Measurements from ENCODE around the gene TCFL5. TPM values are rescaled to one million over a fixed set of nuclear protein-coding genes. Genes with fewer than 3 reads are reported as not detected.

Gene TCFL5
- total and polyA plus RNA-seq, 12 donors = 3.5 to 12.0 (median 5.5) TPM

GRCh38 chr20:62812181-62812906, 49.3 kb downstream of the TCFL5 start:
- Histone ChIP-seq H3K36me3 (replicated peaks in 1 of 2) (peaks cover 0 to 59% of the 10 kb centered on the region in 2 donors), H3K9me3 (replicated peaks in 1 of 3) (no peaks in the 10 kb centered on the region), H3K27ac (no peak overlapping the region), H3K4me3 (no peak overlapping the region), H3K4me1 (replicated peaks in 1 of 2) (peaks cover 0 to 8% of the 10 kb centered on the region in 2 donors), H3K27me3 (peaks cover 19% of the 10 kb centered on the region)
- TF ChIP-seq POLR2A (IDR thresholded peaks at IDR 0.05) = no peak
- TF ChIP-seq, protein P1, sequence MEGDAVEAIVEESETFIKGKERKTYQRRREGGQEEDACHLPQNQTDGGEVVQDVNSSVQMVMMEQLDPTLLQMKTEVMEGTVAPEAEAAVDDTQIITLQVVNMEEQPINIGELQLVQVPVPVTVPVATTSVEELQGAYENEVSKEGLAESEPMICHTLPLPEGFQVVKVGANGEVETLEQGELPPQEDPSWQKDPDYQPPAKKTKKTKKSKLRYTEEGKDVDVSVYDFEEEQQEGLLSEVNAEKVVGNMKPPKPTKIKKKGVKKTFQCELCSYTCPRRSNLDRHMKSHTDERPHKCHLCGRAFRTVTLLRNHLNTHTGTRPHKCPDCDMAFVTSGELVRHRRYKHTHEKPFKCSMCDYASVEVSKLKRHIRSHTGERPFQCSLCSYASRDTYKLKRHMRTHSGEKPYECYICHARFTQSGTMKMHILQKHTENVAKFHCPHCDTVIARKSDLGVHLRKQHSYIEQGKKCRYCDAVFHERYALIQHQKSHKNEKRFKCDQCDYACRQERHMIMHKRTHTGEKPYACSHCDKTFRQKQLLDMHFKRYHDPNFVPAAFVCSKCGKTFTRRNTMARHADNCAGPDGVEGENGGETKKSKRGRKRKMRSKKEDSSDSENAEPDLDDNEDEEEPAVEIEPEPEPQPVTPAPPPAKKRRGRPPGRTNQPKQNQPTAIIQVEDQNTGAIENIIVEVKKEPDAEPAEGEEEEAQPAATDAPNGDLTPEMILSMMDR (IDR thresholded peaks at IDR 0.05) = no peak
- intact Hi-C loops (cut with DNase I) = no loop called here
- 79 to 91% (median 85%) methylated on average over 15 to 43 of the region's 43 CpGs for WGBS, 4 donors
- DNase-seq = no peak

DNA sequence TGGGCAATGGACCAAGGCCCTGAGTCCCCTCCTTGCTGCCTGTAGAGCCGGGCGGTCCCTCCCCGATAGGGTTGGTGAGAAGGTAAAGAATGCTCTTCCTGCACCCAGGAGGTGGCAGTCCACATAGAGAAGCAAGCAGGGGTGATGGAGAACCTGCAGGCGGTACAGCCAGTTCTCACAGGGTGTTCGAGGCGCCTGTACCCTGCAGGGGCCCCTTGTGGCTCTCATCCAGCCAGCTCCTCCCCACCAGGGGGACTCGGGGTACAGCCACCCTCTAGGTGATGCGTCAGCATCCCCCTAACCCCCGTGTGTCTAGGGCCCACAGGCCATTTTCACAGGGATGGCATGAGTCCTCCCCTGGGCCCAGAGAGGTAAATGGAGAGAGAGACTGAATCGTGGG, 49.9 kb downstream of the TCFL5 start:
- Histone ChIP-seq H3K27me3 (peaks cover 14% of the 10 kb centered on the region), H3K9me3 (replicated peaks in 1 of 3) (no peaks in the 10 kb centered on the region), H3K4me1 (replicated peaks in 1 of 2) (peaks cover 0 to 13% of the 10 kb centered on the region in 2 donors), H3K36me3 (replicated peaks in 1 of 2) (peaks cover 0 to 59% of the 10 kb centered on the region in 2 donors), H3K27ac (no peak overlapping the region), H3K4me3 (no peak overlapping the region)
- TF ChIP-seq, protein P1 (IDR thresholded peaks at IDR 0.05) = no peak
- TF ChIP-seq POLR2A (IDR thresholded peaks at IDR 0.05) = no peak
- no peak for DNase-seq
- WGBS, 4 donors = 73 to 89% (median 88%) methylated on average over 3 to 10 of the region's 10 CpGs
- intact Hi-C loops (cut with DNase I) = no loop called here

DNA sequence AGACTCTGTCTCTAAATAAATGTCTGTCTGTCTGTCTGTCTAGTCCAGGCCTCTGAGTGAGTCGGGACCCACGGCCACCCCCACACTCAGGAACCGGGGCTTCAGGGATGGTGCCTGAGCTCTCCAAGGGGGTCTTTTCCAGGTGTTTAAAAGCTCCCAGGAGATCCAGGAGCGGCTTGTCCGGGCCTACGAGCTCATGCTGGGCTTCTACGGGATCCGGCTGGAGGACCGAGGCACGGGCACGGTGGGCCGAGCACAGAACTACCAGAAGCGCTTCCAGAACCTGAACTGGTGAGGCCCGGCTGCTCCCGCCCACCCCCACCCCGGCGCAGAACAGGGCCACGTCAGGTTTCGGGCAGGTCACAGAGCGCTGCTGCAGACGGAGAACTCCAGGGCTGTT, 50.3 kb downstream of the TCFL5 start:
- H3K4me3 ChIP-seq = no peak overlapping the region
- no peak overlapping the region for H3K27ac ChIP-seq
- H3K36me3 ChIP-seq (replicated peaks in 1 of 2) = peaks cover 0 to 59% of the 10 kb centered on the region in 2 donors
- intact Hi-C loops (cut with DNase I) = no loop called here
- DNase-seq = no peak
- 92 to 98% (median 95%) methylated on average over 5 to 21 of the region's 21 CpGs for WGBS, 4 donors
- TF ChIP-seq, protein P1 (IDR thresholded peaks at IDR 0.05) = no peak
- TF ChIP-seq POLR2A (IDR thresholded peaks at IDR 0.05) = no peak
- H3K4me1 ChIP-seq (replicated peaks in 1 of 2) = peaks cover 3 to 13% of the 10 kb centered on the region in 2 donors
- H3K27me3 ChIP-seq = peaks cover 11% of the 10 kb centered on the region
- H3K9me3 ChIP-seq (replicated peaks in 1 of 3) = no peaks in the 10 kb centered on the region

GRCh38 chr20:62809530-62810428, 51.8 kb downstream of the TCFL5 start:
- WGBS, 4 donors = 89 to 95% (median 93%) methylated on average over 4 to 24 of the region's 24 CpGs
- H3K36me3 ChIP-seq (replicated peaks in 1 of 2) = peaks cover 0 to 59% of the 10 kb centered on the region in 2 donors
- no peak overlapping the region for H3K27ac ChIP-seq
- intact Hi-C loops (cut with DNase I) = loop anchor here in 1 of 2 donors (5.0 kb wide), 1 partner anchor 137 kb away; no protein-coding TSS in a partner anchor
- no peaks in the 10 kb centered on the region for H3K27me3 ChIP-seq
- H3K4me1 ChIP-seq (replicated peaks in 1 of 2) = peaks cover 12 to 17% of the 10 kb centered on the region in 2 donors
- H3K9me3 ChIP-seq (replicated peaks in 1 of 3) = no peaks in the 10 kb centered on the region
- DNase-seq = no peak
- H3K4me3 ChIP-seq = no peak overlapping the region
- TF ChIP-seq POLR2A (IDR thresholded peaks at IDR 0.05) = no peak
- TF ChIP-seq, protein P1 (IDR thresholded peaks at IDR 0.05) = no peak

All from adrenal gland (tissue), 12 donors.